Measurements from ENCODE around the gene DCST2.

DCST2 gene

GRCh38 chr1:155048449-155049334 is 15.1 kb upstream of the DCST2 start:
- DNase-seq, result no peak

- peak; percentile 48 to 52 for DNase-seq
These were observed 11.5 kb upstream of the DCST2 start for GRCh38 chr1:155044812-155045657.

- DNase-seq, result no peak
These were observed 10.8 kb upstream of the DCST2 start for GRCh38 chr1:155044365-155044764.

DNA sequence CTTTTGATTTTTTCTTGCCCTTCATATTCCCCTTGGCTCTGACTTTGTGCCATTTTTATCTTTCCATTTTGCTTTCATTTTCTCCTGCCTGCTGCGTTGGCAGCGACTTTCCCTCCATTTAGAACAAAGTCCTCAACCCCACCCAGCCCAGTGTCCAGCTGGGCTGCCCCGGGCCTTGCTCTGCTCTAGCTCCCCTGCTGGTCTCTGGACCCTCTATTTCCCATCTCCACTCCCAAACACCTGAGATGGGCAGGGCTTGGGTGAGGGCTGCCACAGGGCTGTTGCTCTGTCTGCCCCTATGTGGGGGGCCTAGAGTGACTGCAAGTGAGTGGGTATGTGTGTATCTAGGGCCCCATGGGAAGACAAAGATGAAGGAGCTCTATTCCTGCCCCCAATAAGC is 10.2 kb upstream of the DCST2 start:
- DNase-seq, result no peak

- DNase-seq, result no peak
These were observed 9.7 kb upstream of the DCST2 start for GRCh38 chr1:155043301-155043702.

DNA sequence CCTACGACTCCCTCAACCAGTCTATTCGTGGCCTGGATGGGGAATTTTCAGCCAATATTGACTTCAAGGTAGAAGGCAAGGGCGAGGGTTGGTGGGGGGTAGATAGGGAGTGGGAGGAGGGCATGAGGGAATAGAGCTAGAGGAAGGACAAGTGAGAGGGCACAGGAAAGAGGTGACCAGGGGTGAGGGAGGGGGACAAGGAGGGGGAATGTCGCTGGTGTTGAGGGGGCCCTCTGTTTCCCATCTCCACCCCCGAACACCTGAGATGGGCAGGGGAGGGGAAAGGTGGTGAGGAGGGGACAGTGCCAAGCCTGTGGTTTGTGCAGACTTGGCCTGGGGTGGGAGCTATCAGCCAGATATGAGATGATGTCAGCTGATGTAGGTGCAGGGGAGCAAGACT is 9.2 kb upstream of the DCST2 start:
- no peak for DNase-seq

DNA sequence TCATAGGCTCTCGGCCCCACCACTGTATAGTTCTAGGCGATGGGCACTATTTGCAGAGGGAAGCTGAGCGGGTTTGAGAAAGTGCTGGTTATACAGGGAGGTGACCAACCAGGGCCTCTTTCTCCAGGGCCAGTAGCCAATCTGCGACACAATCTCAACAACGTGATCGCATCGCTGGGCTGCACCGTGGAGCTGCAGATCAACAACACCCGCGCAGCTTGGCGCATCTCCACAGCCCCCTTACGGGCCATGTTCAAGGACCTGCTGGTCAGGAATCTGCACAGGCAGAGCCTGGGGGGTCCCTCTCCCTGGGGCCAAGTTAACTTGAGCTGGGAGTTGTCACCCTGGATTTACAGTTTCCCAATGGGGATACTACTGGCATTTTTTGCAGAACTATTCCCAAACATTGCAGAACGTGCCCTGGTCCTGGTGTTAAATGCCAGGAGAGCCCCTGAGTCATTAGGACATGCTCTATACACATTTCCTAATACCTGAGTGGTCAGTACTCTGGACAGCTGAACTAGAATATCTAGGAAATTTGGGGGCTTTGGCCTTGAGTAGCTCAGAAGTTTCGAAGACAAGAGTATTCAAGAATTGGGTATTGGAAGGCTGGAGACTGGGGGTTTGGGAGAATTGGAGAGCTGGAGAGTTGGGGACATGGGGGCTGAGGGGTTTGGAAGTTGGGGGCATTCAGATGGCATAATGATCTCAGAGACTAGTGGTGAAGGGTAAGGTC is 6.9 kb upstream of the DCST2 start:
- no peak for DNase-seq

DNA sequence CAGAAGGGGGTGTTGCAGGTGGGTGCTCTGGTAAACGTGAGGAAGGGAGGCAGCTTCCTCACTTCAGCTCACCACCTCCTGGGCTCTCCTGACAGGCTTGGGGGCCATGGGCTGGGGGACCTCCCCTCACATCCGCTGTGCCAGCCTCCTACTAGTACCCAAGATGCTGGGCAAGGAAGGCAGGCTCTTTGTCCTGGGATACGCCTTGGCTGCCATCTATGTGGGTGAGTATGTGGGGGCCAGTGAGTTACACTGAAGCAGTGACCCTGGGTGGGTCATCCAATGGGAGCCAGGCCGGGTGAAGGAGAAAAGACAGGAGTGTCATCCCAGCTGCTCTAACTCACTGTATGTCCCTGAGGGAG is 5.7 kb upstream of the DCST2 start:
- no peak for DNase-seq

DNA sequence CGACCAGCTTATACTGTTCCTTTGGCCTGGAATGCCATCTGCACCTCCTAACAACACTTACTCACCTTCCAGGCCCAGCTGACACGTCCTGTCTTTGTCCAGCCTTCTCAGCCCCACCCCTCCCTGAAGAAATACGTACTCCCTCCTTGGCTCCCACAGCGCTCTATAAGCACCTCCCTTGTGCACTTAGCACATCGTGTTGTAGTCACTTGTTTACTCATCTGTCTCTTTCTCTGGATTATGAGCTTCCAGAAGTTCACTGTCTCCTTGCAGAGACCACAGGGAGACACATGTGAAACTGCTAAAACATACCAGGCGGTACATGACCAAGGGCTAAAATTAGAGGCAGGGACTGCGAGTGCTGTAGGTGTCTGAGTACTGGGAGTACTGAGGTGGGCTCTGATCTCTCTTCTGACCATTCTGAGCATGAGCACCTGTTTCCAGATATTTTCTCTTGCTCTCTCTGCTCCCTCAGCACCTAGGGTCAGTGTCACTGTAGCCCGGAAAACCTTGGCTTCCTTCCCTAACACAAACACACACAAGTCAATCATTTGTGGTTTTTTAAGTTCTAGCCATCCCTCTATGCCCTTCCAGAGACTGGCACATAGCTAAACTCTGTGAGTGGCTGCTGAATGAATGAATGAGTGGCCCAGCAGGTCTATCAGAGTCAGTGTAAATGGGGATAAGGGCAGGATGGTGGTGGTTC is 5.2 kb upstream of the DCST2 start:
- DNase-seq, result no peak

DNA sequence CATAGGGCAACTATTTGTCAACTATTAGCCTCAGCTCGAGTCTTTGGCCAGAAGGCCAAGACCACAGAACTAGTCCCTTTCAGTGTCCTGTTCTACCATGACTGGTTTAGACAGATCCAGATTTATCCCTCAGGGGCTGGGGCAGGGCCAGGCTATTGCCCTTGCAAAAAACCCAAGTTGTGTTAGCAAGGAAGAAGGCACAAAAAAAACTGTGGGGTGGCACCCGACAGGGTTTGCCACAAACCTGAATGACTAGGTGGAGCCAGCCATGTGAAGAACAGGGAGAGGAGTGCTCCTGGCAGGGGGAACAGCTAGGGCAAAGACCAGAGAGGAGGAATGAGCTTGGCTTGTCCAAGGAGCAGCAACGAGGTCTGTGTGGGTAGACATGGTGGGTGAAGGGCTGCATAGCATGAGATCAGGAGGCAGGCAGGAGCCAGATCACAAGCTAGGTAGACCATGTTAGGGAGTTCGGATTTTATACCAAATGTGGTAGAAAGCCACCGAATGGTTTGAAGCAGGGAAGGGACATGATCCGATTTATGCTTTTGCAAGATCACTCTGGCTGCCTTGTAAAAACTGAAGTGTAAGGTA is 4.4 kb upstream of the DCST2 start:
- DNase-seq, result no peak

DNA sequence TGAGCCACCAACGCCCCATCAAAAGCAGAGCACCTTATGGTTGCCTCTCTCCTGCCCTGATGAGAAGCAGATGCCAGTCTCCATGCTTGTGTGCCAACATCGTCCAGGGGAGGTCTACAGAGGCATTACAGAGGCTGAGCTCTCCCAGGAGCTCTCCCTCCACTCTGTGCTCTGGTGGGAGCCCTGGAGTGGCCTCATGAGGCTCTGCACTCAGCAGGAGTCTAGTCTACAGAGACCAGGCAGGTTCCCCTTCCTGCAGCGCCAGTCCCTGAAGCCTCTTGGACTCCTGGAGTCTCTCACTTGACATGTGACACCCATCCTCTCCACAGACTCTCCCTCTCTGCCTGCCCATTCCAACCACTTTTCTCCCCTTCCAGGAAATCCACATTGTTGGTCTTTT is 3.5 kb upstream of the DCST2 start:
- no peak for DNase-seq

GRCh38 chr1:155035936-155036335 is 2.4 kb upstream of the DCST2 start:
- no peak for DNase-seq

DNA sequence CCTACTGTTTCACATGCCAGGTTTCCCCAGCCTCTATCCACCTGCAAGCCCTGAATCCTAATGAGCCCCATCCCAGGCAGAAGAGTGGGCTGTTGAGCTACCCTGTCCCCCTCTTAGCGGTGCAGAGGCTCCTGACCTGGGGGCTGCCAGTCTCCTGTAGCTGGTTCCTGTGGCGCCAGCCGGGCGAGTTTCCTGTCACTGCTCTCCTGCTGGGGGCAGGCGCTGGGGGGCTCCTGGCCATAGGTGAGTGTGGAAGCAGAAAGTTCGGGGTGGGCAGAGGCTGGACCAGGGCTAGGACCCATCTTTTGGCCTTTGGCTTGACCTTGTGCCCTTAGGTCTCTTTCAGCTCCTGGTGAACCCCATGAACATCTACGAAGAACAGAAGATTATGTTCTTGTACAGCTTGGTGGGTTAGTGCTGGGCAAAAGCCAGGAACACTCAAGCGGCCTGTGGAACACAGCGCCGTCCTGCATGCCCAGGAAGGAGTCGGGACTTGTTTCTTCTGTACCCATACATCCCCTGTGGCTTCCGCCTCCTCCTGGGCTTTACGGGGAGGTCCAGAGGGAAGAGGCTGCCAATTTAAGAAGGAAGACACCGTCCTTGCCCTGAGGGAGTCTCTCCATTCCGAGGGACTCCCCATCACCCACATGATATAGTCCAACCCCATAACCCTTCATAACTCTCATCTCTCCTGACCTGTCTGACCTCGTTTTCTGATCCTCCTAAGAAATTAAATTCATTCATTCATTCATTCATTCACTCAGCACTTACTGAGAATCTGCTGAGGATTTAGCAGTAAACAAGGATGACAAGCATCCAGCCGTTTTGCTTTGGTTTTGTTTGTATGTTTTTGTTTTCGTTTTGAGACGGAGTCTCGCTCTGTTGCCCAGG is 982 bp upstream of the DCST2 start:
- no peak for DNase-seq

DNA sequence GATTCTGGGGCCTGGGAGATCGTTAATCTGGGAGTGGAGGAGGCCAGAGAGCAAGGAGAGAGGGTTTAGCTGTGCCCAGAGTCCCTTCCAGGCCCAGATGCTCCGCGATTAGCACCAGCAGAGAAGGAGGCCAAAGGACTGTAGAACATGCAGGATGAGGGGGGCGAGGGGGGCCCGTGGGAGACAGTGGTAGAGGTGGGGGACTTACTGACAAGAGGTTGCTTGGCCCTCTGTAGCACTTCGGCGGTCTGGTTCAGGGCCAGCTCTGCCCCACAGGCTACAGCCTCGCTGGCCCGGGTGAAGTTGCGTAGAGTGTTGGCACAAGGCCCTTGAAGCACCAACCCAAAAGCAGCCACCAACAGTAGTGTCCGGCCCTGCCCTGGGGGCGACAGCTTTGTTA is 695 bp downstream of the DCST2 start:
- no peak for DNase-seq

- DNase-seq, result no peak
These were observed 2.7 kb downstream of the DCST2 start for GRCh38 chr1:155030899-155031298.

GRCh38 chr1:155030243-155030795 is 3.3 kb downstream of the DCST2 start:
- no peak for DNase-seq

- DNase-seq, result no peak
These were observed 3.9 kb downstream of the DCST2 start for GRCh38 chr1:155029513-155030242.

- no peak for DNase-seq
These were observed 7.0 kb downstream of the DCST2 start for GRCh38 chr1:155026588-155026987.

GRCh38 chr1:155026154-155026553 is 7.4 kb downstream of the DCST2 start:
- DNase-seq, result no peak

DNA sequence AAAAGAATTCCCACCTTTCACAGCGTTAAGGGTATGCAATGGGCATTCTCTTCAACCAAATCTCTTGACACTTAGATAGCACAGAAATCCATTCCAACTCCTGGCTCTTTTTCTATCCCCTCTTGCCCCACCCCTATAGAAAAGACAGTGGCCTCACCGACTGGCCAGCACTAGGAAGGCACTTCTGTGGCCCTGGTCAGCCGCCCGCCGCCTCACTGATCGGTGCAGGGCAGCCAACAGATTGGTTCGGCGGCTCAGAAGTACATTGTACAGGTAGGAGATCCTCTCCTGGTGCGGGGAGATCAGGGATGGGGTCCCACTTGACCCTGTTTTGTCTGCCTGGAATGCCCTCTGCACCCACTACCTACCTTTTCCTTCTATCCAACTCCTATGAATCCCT is 9.3 kb downstream of the DCST2 start:
- DNase-seq, result no peak

Measured in activated CD4-positive, alpha-beta T cell treated with anti-CD3 and anti-CD28 coated beads, Interleukin-2, amount 50 U/mL, for 4 hours (primary cell).